Astrocyte (in vitro differentiated cells and primary cell): ENCODE results near the gene ZBTB22. TPM values are rescaled to one million over a fixed set of nuclear protein-coding genes. Genes with fewer than 3 reads are reported as not detected.

Source experiments
- DNase-seq: peaks from one replicate; pipeline ENCODE4 v3.0.0-alpha.2; 2010; ENCODE audit warnings: low read depth
- FAIRE-seq: peaks from 2 replicates; lab custom pipeline; 2011; peaks lifted over from hg19 to GRCh38; lab: Jason Lieb, UNC
- H2AFZ ChIP-seq: 2 replicates; pipeline ENCODE4 v1.6.0; 2012; ENCODE audit warnings: low read depth, low read length, inconsistent platforms
- H3K27ac ChIP-seq: 2 replicates; pipeline ENCODE4 v1.5.1; 2011; ENCODE audit warnings: low read depth, low read length, inconsistent platforms
- H3K27me3 ChIP-seq: 2 replicates; pipeline ENCODE4 v1.6.0; 2011; ENCODE audit warnings: low read length, inconsistent platforms; ENCODE audit not compliant: insufficient read depth
- H3K36me3 ChIP-seq: 2 replicates; pipeline ENCODE4 v1.5.1; 2011; ENCODE audit warnings: low read length, inconsistent platforms; ENCODE audit not compliant: insufficient read depth
- H3K4me1 ChIP-seq: 2 replicates; pipeline ENCODE4 v1.5.1; 2011; ENCODE audit warnings: low read length, inconsistent platforms; ENCODE audit not compliant: insufficient read depth
- H3K4me2 ChIP-seq: 2 replicates; pipeline ENCODE4 v1.6.0; 2012; ENCODE audit warnings: low read length, inconsistent platforms
- H3K4me3 ChIP-seq: 2 replicates; pipeline ENCODE4 v1.5.1; 2011; ENCODE audit warnings: low read depth, mild to moderate bottlenecking, low read length, inconsistent platforms; ENCODE audit not compliant: insufficient read depth
- H3K79me2 ChIP-seq: 2 replicates; pipeline ENCODE4 v1.6.0; 2012; ENCODE audit warnings: mild to moderate bottlenecking, low read length, inconsistent platforms; ENCODE audit not compliant: insufficient read depth
- H3K9ac ChIP-seq: 2 replicates; pipeline ENCODE4 v1.6.0; 2012; ENCODE audit warnings: mild to moderate bottlenecking, low read length, inconsistent platforms
- H3K9me3 ChIP-seq: 2 replicates; pipeline ENCODE4 v1.5.1; 2012; ENCODE audit warnings: low read depth, mild to moderate bottlenecking, low read length, inconsistent platforms; ENCODE audit not compliant: insufficient read depth
- H4K20me1 ChIP-seq: 2 replicates; pipeline ENCODE4 v1.6.0; 2012; ENCODE audit warnings: low read length, inconsistent platforms; ENCODE audit not compliant: insufficient read depth
- H3K27ac Mint-ChIP-seq: one replicate; pipeline ENCODE4 v1.8.0; 2021; ENCODE audit warnings: mild to moderate bottlenecking, mixed read lengths; ENCODE audit not compliant: unreplicated experiment
- H3K27me3 Mint-ChIP-seq: one replicate; pipeline ENCODE4 v1.8.0; 2021; ENCODE audit warnings: low read depth, mixed read lengths; ENCODE audit not compliant: unreplicated experiment
- H3K36me3 Mint-ChIP-seq: one replicate; pipeline ENCODE4 v1.8.0; 2021; ENCODE audit warnings: low read depth, mixed read lengths; ENCODE audit not compliant: unreplicated experiment
- H3K4me1 Mint-ChIP-seq: one replicate; pipeline ENCODE4 v1.8.0; 2021; ENCODE audit warnings: low read depth, mixed read lengths; ENCODE audit not compliant: unreplicated experiment
- H3K4me3 Mint-ChIP-seq: one replicate; pipeline ENCODE4 v1.8.0; 2021; ENCODE audit warnings: mild to moderate bottlenecking, moderate library complexity, mixed read lengths; ENCODE audit not compliant: unreplicated experiment
- H3K9me3 Mint-ChIP-seq: one replicate; pipeline ENCODE4 v1.8.0; 2021; ENCODE audit warnings: mild to moderate bottlenecking, mixed read lengths; ENCODE audit not compliant: unreplicated experiment
- CTCF ChIP-seq: IDR thresholded peaks from 2 replicates; pipeline ENCODE4 v1.5.1; 2011; ENCODE audit warnings: low read depth, mild to moderate bottlenecking, inconsistent platforms, low read length, moderate library complexity; ENCODE audit not compliant: insufficient read depth
- EZH2 ChIP-seq: IDR thresholded peaks from 2 replicates; pipeline ENCODE4 v1.6.1; 2012; ENCODE audit warnings: mild to moderate bottlenecking, low read length, inconsistent platforms; ENCODE audit not compliant: insufficient read depth
- total RNA-seq: library from RNA; stranded (reverse); gene quantifications from 2 replicates; pipeline ENCODE4 v1.2.1, GENCODE V29; 2021

Gene ZBTB22
- total RNA-seq, 1 donor from 2014 or later, result 13.1 TPM

GRCh38 chr6:33312361-33313104 lies 5.0 kb downstream of the ZBTB22 start:
- Histone ChIP-seq H3K27me3 (no peaks in the 10 kb centered on the region), H4K20me1 (peaks cover 24% of the 10 kb centered on the region), H3K9me3 (no peaks in the 10 kb centered on the region), H3K4me2 (peak overlapping the region; percentile 100), H3K9ac (peak overlapping the region; percentile 89), H3K4me3 (peak overlapping the region; percentile 84), H3K79me2 (peaks cover 58% of the 10 kb centered on the region), H3K27ac (peak overlapping the region; percentile 82), H3K4me1 (peaks cover 27% of the 10 kb centered on the region), H2AFZ (no peak overlapping the region), H3K36me3 (no peaks in the 10 kb centered on the region)
- no peaks in the 10 kb centered on the region for H3K27me3 Mint-ChIP-seq
- DNase-seq (peak; percentile 65), FAIRE-seq (no peak)
- TF ChIP-seq EZH2 (no peak), CTCF (no peak)
- peaks cover 14% of the 10 kb centered on the region for H3K4me1 Mint-ChIP-seq
- peak overlapping the region; percentile 98 for H3K27ac Mint-ChIP-seq
- H3K4me3 Mint-ChIP-seq, result peak overlapping the region; percentile 98
- H3K36me3 Mint-ChIP-seq, result peaks cover 6% of the 10 kb centered on the region
- H3K9me3 Mint-ChIP-seq, result no peaks in the 10 kb centered on the region

GRCh38 chr6:33306356-33306755 lies 11.2 kb downstream of the ZBTB22 start:
- Histone ChIP-seq H3K9ac (no peak overlapping the region), H3K27me3 (no peaks in the 10 kb centered on the region)
- FAIRE-seq, result no peak

More at GRCh38 chr6:33306356-33306755, 11.2 kb downstream of the ZBTB22 start:
- Mint-ChIP-seq H3K4me3 (no peak overlapping the region), H3K27ac (no peak overlapping the region), H3K9me3 (no peaks in the 10 kb centered on the region), H3K4me1 (peaks cover 2% of the 10 kb centered on the region), H3K36me3 (peaks cover 6% of the 10 kb centered on the region), H3K27me3 (no peaks in the 10 kb centered on the region)
- Histone ChIP-seq H3K9me3 (no peaks in the 10 kb centered on the region), H3K4me2 (no peak overlapping the region), H3K79me2 (peaks cover 52% of the 10 kb centered on the region), H4K20me1 (peaks cover 40% of the 10 kb centered on the region), H3K27ac (no peak overlapping the region), H3K4me1 (no peaks in the 10 kb centered on the region), H3K36me3 (peaks cover 4% of the 10 kb centered on the region), H3K4me3 (no peak overlapping the region), H2AFZ (no peak overlapping the region)
- DNase-seq, result no peak
- no peak for TF ChIP-seq EZH2
- TF ChIP-seq CTCF, result no peak
